GM19238 (cell line): ENCODE data around the gene PSAT1.

Experiments used
- DNase-seq: peaks from one replicate; pipeline ENCODE4 v3.0.0; 2011; ENCODE audit warnings: low spot score; ENCODE audit not compliant: insufficient read length

The PSAT1 gene

DNA sequence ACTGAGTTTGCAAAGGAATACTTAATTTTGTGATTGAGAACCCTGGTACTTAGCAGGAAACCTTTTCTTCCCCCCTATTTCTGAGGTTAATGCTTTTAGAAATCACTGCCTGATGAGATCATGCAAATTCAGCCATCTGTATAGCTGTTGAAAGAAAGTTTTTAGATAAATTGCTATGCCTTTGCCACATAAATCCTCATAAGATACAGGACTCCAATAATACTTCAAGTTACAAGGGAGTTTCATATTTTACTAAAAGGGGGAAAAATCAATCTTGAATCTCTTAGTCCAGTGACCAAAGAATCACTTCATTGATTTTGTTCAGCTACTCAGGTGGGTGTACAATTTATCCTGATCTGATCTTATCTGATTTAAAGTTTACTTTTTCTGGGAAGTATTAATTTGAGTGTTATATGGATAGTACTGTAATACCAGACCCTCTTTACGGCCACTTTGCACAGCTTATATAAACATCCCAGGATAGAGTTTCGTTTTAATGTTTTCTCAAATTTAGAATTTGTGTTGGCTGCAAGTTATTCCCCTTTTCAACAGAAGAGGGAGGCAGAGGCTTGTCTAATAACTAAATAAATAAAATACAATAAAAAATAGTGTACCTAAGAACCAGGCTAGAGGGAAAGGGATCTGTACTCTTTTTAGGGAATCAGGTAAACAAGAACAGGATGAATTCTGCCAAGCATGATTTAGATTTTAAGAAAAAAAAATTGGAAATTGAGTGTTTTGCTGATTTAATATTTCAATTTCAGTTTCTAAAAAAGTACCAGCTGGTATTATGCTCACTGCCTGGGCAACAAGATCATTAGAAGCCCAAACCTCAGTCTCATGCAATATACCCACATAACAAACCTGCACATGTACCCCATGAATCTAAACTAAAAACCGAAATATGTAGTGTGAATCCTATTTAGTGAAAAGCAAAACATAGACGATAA, 69.1 kb downstream of the PSAT1 start:
- no peak for DNase-seq

DNA sequence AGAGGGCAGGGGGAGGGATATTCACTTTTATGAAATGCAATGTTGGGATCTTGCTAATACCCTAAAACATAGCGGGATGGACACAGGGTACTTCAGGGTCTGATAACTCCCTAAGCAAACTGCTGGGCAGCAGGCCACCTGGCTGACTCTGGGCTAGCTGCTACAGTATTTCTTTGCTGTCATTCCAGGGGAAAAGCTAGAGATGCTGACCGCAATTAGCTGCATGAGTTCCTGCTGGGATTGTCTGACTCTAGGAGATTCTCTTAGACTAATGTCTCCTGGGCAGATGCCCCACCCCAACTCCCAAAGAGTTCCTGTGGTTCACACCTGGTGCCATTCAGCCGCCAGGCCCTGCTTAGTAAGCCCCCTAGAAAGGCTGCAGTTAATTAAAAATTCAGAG, 69.9 kb downstream of the PSAT1 start:
- no peak for DNase-seq

DNA sequence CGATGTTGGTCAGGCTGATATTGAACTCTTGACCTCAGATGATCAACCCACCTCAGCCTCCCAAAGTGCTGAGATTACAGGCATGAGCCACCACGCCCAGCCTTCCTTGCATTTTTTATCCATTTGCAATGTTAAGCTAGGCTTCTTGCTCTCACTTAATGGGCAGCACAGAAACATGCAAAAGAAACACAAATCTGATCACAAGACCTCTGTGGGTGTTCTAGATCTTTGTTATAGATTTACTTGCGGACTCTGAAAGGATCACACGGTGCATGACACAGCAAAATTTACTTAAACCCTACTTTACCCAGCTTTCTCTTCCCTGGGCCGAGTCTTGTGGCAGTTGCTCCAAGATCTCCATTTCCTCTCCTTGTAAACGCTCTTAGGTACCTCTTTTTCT, 71.3 kb downstream of the PSAT1 start:
- DNase-seq, result no peak

DNA sequence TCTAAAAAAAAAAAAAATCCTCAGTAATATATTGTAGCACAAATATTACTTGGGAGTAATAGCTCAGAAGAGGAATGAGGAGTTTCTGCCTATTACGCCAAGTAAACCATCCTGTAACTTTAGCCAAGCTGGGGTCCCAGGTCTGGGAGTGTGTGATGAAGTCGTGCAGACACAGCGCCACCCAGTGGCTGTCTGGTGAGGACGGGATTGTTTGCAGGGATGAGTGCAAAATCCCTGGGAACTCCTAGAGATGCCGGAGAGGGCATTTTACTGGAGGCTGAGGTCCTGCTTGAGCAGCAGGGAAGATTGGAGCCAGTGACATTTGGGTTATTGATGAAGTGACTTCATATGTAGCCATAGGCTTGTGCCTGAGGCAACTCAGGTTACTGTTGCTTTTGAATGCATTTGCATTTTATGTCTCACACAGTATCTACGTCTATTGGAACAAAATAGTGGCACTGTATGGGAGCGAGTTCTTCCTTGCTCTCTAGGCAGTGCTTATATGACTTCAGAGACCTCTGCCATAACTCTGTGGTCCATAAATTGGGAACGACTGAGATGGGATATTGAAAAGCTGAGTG, 72.8 kb downstream of the PSAT1 start:
- DNase-seq, result peak; percentile 19

DNA sequence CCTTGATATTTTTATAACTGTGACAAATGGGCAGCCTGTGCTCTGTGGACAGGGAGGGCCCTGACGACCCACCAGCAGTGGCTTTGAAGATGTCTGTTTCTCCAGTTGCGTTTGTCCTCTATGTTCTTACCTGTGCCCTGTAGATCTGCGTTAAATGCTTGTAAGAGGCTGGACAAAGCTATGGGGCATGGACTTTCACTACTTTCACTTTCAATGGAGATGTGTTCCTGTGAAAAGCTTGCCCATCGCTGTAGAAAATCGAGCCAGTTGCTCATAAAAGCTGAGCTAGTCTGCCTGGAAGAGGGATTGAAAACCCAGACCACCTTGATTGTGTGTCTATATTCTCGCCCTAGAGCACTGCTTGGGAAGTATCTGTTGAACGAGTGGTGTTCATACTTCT, 74.1 kb downstream of the PSAT1 start:
- DNase-seq, result no peak

DNA sequence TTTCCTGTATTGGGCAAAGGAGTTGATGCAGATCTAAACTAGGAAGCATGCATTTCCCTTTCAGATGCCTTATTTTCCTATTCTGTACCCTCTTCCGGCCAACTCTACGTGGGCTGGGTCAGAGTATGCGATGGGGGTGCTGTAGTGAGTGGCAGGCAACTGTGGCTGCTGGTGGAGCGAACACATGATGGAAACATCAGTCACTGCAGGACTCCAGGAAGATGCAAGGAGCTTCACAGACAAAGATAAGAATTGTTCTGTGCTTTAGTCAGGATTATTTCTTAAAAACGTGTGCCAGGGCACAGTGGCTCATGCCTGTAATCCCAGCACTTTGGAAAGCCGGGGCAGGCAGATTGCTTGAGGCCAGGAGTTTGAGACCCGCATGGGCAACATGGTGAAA, 75.1 kb downstream of the PSAT1 start:
- DNase-seq, result no peak
